ENCODE data around the gene CCNY. TPM values are rescaled to one million over a fixed set of nuclear protein-coding genes. Genes with fewer than 3 reads are reported as not detected.

CCNY gene
- total RNA-seq, 1 donor from 2014 or later: 68.7 TPM

GRCh38 chr10:35341521-35341920, 5.2 kb downstream of the CCNY start:
- H3K4me1 Mint-ChIP-seq (ENCODE audit: low read depth): peaks cover 52% of the 10 kb centered on the region
- no peaks in the 10 kb centered on the region for H3K27me3 Mint-ChIP-seq (ENCODE audit: low read depth)
- no peak for DNase-seq (ENCODE audit: low spot score)
- H3K27ac Mint-ChIP-seq (ENCODE audit: unreplicated experiment): no peak overlapping the region
- H3K9me3 Mint-ChIP-seq (ENCODE audit: low read depth): no peaks in the 10 kb centered on the region
- H3K4me3 Mint-ChIP-seq (ENCODE audit: unreplicated experiment): no peak overlapping the region
- H3K36me3 Mint-ChIP-seq (ENCODE audit: low read depth): no peaks in the 10 kb centered on the region
- TF ChIP-seq CTCF (IDR thresholded peaks at IDR 0.05): no peak

DNA sequence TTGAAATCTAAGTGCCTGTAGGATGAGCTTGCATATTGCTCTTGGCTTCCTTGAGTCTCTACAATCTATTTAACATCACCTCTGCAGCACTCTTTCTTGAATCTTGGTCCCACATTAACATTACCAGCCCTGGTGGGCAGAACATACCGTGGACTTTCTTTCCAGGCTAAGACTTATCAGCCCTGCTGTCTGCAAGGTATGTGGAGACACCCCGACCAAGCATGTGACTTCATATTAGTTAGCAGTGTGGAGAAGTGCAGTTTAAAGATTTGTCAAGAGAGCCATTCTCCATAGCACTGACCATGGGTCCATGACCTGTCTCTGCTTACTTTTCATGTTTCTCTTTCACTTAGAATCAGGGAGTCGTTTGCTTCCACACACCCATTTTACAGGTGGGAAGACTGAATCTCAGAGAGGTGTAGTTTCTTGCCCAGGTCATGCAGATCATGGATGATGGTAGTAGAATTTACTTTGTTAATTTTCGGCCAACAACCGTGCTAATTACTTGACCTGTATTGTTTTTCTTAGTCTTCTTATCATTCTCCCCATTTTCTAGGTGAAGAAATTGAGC, 6.0 kb downstream of the CCNY start:
- Mint-ChIP-seq H3K27ac (ENCODE audit: unreplicated experiment) (no peak overlapping the region), H3K4me3 (ENCODE audit: unreplicated experiment) (no peak overlapping the region), H3K9me3 (ENCODE audit: low read depth) (no peaks in the 10 kb centered on the region), H3K4me1 (ENCODE audit: low read depth) (peaks cover 58% of the 10 kb centered on the region), H3K36me3 (ENCODE audit: low read depth) (no peaks in the 10 kb centered on the region), H3K27me3 (ENCODE audit: low read depth) (no peaks in the 10 kb centered on the region)
- TF ChIP-seq CTCF (IDR thresholded peaks at IDR 0.05): no peak
- DNase-seq (ENCODE audit: low spot score): no peak

DNA sequence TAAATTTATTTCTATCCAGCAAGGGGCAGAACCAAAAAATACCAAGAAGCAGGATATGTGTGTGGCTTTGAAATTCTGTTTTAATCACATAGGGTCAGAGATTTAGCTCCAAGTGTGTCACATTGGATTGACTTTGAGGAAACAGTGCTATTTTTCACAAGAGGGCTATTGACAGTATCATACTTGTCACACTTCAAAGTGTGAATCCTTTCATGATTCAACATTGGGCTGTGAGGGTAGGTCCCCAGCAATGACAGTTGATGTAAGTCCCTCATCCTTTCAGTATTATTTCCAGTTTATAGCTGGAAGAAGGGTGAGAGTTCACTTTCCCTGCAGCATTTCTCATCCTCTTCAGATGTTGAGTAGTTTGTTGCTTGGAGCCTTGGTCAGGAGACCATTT, 7.4 kb downstream of the CCNY start:
- H3K4me3 Mint-ChIP-seq (ENCODE audit: unreplicated experiment): no peak overlapping the region
- DNase-seq (ENCODE audit: low spot score): no peak
- H3K9me3 Mint-ChIP-seq (ENCODE audit: low read depth): no peaks in the 10 kb centered on the region
- no peak overlapping the region for H3K27ac Mint-ChIP-seq (ENCODE audit: unreplicated experiment)
- TF ChIP-seq CTCF (IDR thresholded peaks at IDR 0.05): no peak
- H3K4me1 Mint-ChIP-seq (ENCODE audit: low read depth): peaks cover 60% of the 10 kb centered on the region
- H3K36me3 Mint-ChIP-seq (ENCODE audit: low read depth): no peaks in the 10 kb centered on the region
- H3K27me3 Mint-ChIP-seq (ENCODE audit: low read depth): no peaks in the 10 kb centered on the region

DNA sequence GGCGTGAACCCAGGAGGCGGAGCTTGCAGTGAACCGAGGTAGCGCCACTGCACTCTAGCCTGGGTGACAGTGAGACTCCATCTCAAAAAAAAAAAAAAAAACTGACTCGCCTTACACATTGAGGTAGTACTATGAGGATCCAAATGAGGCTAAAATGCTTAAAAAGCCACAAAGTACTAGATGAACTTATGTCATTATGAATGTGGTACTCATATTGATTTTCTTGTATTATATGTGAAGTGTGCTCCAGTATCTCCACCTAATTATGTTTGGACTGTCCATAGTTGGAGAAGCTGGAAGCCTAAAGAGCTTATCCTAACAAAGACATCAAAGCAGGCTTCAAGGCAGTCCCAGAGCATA, 9.1 kb downstream of the CCNY start:
- Mint-ChIP-seq H3K36me3 (ENCODE audit: low read depth) (no peaks in the 10 kb centered on the region), H3K27ac (ENCODE audit: unreplicated experiment) (no peak overlapping the region), H3K4me1 (ENCODE audit: low read depth) (peaks cover 58% of the 10 kb centered on the region), H3K27me3 (ENCODE audit: low read depth) (no peaks in the 10 kb centered on the region), H3K9me3 (ENCODE audit: low read depth) (no peaks in the 10 kb centered on the region), H3K4me3 (ENCODE audit: unreplicated experiment) (no peak overlapping the region)
- DNase-seq (ENCODE audit: low spot score): no peak
- no peak for TF ChIP-seq CTCF (IDR thresholded peaks at IDR 0.05)

DNA sequence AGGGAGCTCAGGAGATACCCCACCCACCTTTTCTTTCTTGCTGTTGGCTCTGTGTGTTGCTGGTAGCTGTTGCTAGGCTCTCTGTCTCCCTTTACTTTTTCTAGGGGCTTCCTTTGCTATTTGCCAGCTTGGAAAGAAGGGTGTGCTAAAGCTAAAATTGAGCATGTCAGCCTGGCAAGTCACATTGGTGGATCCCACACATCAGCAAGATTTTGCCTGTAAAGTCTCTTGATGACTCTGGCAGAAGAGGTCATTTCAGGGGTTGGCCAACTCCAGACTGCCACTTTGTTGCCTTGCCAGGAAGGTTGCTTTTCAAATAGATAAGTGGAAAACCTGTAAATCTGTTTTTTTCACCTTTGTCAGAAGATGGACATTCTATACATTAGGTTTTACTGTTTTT, 9.9 kb downstream of the CCNY start:
- Mint-ChIP-seq H3K9me3 (ENCODE audit: low read depth) (no peaks in the 10 kb centered on the region), H3K4me3 (ENCODE audit: unreplicated experiment) (no peak overlapping the region), H3K36me3 (ENCODE audit: low read depth) (no peaks in the 10 kb centered on the region), H3K4me1 (ENCODE audit: low read depth) (peaks cover 59% of the 10 kb centered on the region), H3K27me3 (ENCODE audit: low read depth) (no peaks in the 10 kb centered on the region), H3K27ac (ENCODE audit: unreplicated experiment) (no peak overlapping the region)
- TF ChIP-seq CTCF (IDR thresholded peaks at IDR 0.05): no peak
- no peak for DNase-seq (ENCODE audit: low spot score)

All from chondrocyte (in vitro differentiated cells).